ENCODE data around the gene CDKN1C.

- no peak for TF ChIP-seq CTCF (IDR thresholded peaks at IDR 0.05; ENCODE audit: poor library complexity)
- TF ChIP-seq EZH2 (IDR thresholded peaks at IDR 0.05; ENCODE audit: borderline replicate concordance): no peak
Observed at GRCh38 chr11:2867722-2868505, 17.7 kb downstream of the CDKN1C start.

All from hepatocyte (in vitro differentiated cells).